ENCODE results near the gene WDR53. TPM values are rescaled to one million over a fixed set of nuclear protein-coding genes. Genes with fewer than 3 reads are reported as not detected.
"Not testable (repeated sequence)": the region's sequence is repeated elsewhere in the genome, so short reads cannot be mapped to it uniquely, and the experiment has no call there.

WDR53 gene
- total RNA-seq, 1 experiment from 2014 or later, result 20.3 TPM

- no TSS peak for BruUV-seq (replicated peaks)
- intact Hi-C loops (cut with micrococcal nuclease; ENCODE audit: unreplicated experiment), result loop anchor here (10.0 kb wide), 1 partner anchor 270 kb away; no protein-coding TSS in a partner anchor
- H3K4me1 Mint-ChIP-seq (ENCODE audit: low read depth, unreplicated experiment), result no peaks in the 10 kb centered on the region
- no peak for TF ChIP-seq CTCF (IDR thresholded peaks at IDR 0.05; ENCODE audit: unreplicated experiment)
- CTCF ChIA-PET, result no interaction called here
- H3K36me3 Mint-ChIP-seq (ENCODE audit: insufficient read depth, unreplicated experiment), result peaks cover 7% of the 10 kb centered on the region
- H3K4me3 Mint-ChIP-seq (ENCODE audit: low read depth, unreplicated experiment), result no peak overlapping the region
- no peaks in the 10 kb centered on the region for H3K27me3 Mint-ChIP-seq (ENCODE audit: unreplicated experiment)
- no peak for DNase-seq
- no peak overlapping the region for H3K27ac Mint-ChIP-seq (ENCODE audit: unreplicated experiment)
- peaks cover 9% of the 10 kb centered on the region for H3K9me3 Mint-ChIP-seq (ENCODE audit: low read depth, unreplicated experiment)
Measured at GRCh38 chr3:196525141-196525540, 43.2 kb downstream of the WDR53 start.

- DNase-seq, result no peak
- peaks cover 10% of the 10 kb centered on the region for H3K9me3 Mint-ChIP-seq (ENCODE audit: low read depth, unreplicated experiment)
- no peak for TF ChIP-seq CTCF (IDR thresholded peaks at IDR 0.05; ENCODE audit: unreplicated experiment)
- intact Hi-C loops (cut with micrococcal nuclease; ENCODE audit: unreplicated experiment), result loop anchor here (10.0 kb wide), 1 partner anchor 270 kb away; no protein-coding TSS in a partner anchor
- no peaks in the 10 kb centered on the region for H3K4me1 Mint-ChIP-seq (ENCODE audit: low read depth, unreplicated experiment)
- no peak overlapping the region for H3K4me3 Mint-ChIP-seq (ENCODE audit: low read depth, unreplicated experiment)
- H3K27ac Mint-ChIP-seq (ENCODE audit: unreplicated experiment), result no peak overlapping the region
- BruUV-seq (replicated peaks), result no TSS peak
- H3K36me3 Mint-ChIP-seq (ENCODE audit: insufficient read depth, unreplicated experiment), result peaks cover 7% of the 10 kb centered on the region
- CTCF ChIA-PET, result no interaction called here
- H3K27me3 Mint-ChIP-seq (ENCODE audit: unreplicated experiment), result no peaks in the 10 kb centered on the region
Measured at GRCh38 chr3:196524527-196524926, 43.8 kb downstream of the WDR53 start.

GRCh38 chr3:196523841-196524240 is 44.5 kb downstream of the WDR53 start:
- H3K9me3 Mint-ChIP-seq (ENCODE audit: low read depth, unreplicated experiment), result peaks cover 10% of the 10 kb centered on the region
- H3K27ac Mint-ChIP-seq (ENCODE audit: unreplicated experiment), result no peak overlapping the region
- no TSS peak for BruUV-seq (replicated peaks)
- H3K4me1 Mint-ChIP-seq (ENCODE audit: low read depth, unreplicated experiment), result no peaks in the 10 kb centered on the region
- intact Hi-C loops (cut with micrococcal nuclease; ENCODE audit: unreplicated experiment), result loop anchor here (10.0 kb wide), 1 partner anchor 269 kb away; no protein-coding TSS in a partner anchor
- H3K4me3 Mint-ChIP-seq (ENCODE audit: low read depth, unreplicated experiment), result no peak overlapping the region
- no peak for TF ChIP-seq CTCF (IDR thresholded peaks at IDR 0.05; ENCODE audit: unreplicated experiment)
- peaks cover 3% of the 10 kb centered on the region for H3K36me3 Mint-ChIP-seq (ENCODE audit: insufficient read depth, unreplicated experiment)
- CTCF ChIA-PET, result no interaction called here
- H3K27me3 Mint-ChIP-seq (ENCODE audit: unreplicated experiment), result no peaks in the 10 kb centered on the region
- DNase-seq, result no peak

GRCh38 chr3:196521291-196521690 is 47.1 kb downstream of the WDR53 start:
- H3K9me3 Mint-ChIP-seq (ENCODE audit: low read depth, unreplicated experiment), result peaks cover 10% of the 10 kb centered on the region
- H3K27me3 Mint-ChIP-seq (ENCODE audit: unreplicated experiment); BruUV-seq (replicated peaks); H3K4me3 Mint-ChIP-seq (ENCODE audit: low read depth, unreplicated experiment); H3K4me1 Mint-ChIP-seq (ENCODE audit: low read depth, unreplicated experiment); DNase-seq; H3K27ac Mint-ChIP-seq (ENCODE audit: unreplicated experiment); H3K36me3 Mint-ChIP-seq (ENCODE audit: insufficient read depth, unreplicated experiment); CTCF ChIA-PET: not testable (repeated sequence)
- intact Hi-C loops (cut with micrococcal nuclease; ENCODE audit: unreplicated experiment), result loop anchor here (10.0 kb wide), 1 partner anchor 266 kb away; no protein-coding TSS in a partner anchor

- Mint-ChIP-seq H3K4me1 (ENCODE audit: low read depth, unreplicated experiment) (no peaks in the 10 kb centered on the region), H3K4me3 (ENCODE audit: low read depth, unreplicated experiment) (no peak overlapping the region), H3K9me3 (ENCODE audit: low read depth, unreplicated experiment) (peaks cover 10% of the 10 kb centered on the region), H3K27me3 (ENCODE audit: unreplicated experiment) (no peaks in the 10 kb centered on the region), H3K36me3 (ENCODE audit: insufficient read depth, unreplicated experiment) (no peaks in the 10 kb centered on the region), H3K27ac (ENCODE audit: unreplicated experiment) (no peak overlapping the region)
- TF ChIP-seq CTCF (IDR thresholded peaks at IDR 0.05; ENCODE audit: unreplicated experiment), result no peak
- DNase-seq, result no peak
- no TSS peak for BruUV-seq (replicated peaks)
- intact Hi-C loops (cut with micrococcal nuclease; ENCODE audit: unreplicated experiment), result loop anchor here (10.0 kb wide), 1 partner anchor 265 kb away; no protein-coding TSS in a partner anchor
- CTCF ChIA-PET, result interaction anchor here (0.6 kb wide), 1 partner anchor 446 kb away, joined by 3 read pairs; no protein-coding TSS in a partner anchor
Measured at GRCh38 chr3:196519718-196520082, 48.7 kb downstream of the WDR53 start.

Measured in Calu3 (cell line).